GM18868 (cell line): ENCODE results near the gene ARHGEF4.

Experiments
- ATAC-seq: cut with Tn5 transposase; IDR thresholded peaks from one replicate; pipeline ENCODE4 v1.9.1; 2021; ENCODE audit warnings: mild to moderate bottlenecking, moderate library complexity; ENCODE audit not compliant: unreplicated experiment

The ARHGEF4 gene

GRCh38 chr2:131034122-131035051 is 197.7 kb downstream of the ARHGEF4 start:
- no peak for ATAC-seq

DNA sequence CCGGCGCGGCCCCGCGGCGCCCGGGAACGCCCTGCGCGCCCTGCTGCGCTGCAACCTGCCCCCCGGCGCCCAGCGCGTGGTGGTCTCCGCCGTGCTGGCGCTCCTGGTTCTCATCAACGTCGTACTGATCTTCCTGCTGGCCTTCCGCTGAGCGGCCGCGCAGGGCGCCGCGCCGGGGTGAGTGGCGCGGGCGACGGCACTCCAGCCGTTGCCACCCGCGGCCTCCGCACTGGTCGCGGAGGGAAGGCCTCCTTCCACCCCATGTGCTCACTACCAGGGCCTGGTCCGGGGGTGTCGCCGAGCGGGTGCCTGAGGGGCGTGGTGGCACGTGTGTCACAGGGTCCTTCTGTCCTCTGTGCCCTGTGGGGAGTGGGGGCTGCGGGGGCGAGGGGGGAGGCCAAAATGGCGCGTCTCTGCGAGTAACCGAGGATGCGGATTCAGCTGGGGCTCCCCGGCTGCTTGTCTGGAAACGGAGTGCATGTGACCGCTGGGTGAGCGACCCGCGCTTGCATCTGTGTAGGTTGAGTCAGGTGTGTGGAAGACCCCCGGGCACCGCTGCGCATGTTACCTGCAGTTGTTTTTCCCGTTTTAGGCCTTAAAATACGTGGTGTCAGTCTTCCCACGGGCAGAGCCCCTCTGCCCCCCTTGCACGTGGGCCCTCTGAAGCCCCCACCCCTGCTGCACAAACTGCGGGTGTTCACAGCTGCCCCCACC is 198.6 kb downstream of the ARHGEF4 start:
- no peak for ATAC-seq

- no peak for ATAC-seq
Measured at GRCh38 chr2:131035826-131036231, 199.1 kb downstream of the ARHGEF4 start.

GRCh38 chr2:131036269-131036668 is 199.6 kb downstream of the ARHGEF4 start:
- ATAC-seq = no peak

- no peak for ATAC-seq
Measured at GRCh38 chr2:131036696-131037397, 200.1 kb downstream of the ARHGEF4 start.

DNA sequence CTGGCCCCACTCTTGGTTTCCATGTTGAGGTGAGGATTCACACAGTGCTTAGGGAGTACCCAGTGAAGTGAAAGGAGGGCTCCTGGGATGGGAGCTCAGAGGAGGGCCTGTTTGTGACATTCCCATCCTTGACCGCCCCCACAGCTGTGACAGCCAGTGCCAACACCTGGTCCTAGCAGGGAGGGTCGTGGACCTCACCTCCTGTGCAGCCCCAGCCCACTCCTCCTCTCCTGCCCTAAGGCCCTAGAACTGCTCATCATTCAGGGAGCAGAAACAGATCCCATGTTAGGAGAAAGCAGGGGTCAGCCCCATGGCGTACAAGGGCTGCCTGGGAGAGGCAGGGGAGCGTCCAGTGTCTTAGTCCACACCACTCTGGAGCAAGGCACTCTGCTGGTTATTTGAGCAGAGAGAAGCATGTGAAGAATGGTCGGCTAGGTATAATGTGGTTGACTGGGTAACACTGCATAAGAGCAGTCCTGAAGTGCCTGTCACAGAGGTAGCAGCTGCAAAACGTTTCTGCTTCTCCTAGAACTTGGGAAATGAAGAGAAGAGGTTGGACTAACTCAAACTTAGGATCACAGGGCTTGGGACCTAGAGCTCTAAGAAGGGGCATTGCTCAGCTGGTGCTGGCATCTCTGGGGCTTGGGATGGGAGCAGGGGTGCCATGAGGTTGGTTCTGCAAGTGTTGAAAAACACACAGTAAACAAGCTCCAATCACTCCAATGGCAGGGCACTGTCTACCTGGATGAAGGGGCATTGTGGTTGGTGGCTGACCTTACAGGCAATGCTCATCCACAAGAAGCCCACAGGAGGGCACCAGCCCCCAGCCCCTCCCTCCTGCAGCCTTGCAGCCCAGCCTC is 200.9 kb downstream of the ARHGEF4 start:
- ATAC-seq = no peak

GRCh38 chr2:131038258-131039100 is 201.8 kb downstream of the ARHGEF4 start:
- no peak for ATAC-seq

DNA sequence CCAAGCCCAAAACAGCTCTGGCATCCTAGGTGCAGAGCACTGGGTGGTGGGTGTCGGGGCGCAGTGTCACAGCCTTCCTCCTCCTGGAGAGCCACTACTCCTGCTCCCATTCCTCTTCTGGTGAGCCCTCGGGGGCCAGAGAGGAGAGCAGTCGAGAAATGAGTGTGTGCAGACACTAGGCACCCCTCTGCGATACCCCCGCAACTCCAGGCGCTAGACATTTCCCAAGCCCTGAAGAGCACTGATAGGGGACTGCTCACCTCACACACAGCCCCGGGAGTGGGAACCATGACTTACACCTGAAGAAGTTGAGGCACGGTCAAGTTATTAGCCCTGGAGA is 202.4 kb downstream of the ARHGEF4 start:
- ATAC-seq = no peak

- no peak for ATAC-seq
Measured at GRCh38 chr2:131039535-131039907, 202.8 kb downstream of the ARHGEF4 start.

- ATAC-seq = no peak
Measured at GRCh38 chr2:131039908-131040660, 203.4 kb downstream of the ARHGEF4 start.

- ATAC-seq = no peak
Measured at GRCh38 chr2:131040661-131041401, 204.1 kb downstream of the ARHGEF4 start.

GRCh38 chr2:131041402-131042147 is 204.9 kb downstream of the ARHGEF4 start:
- no peak for ATAC-seq

- ATAC-seq = no peak
Measured at GRCh38 chr2:131042148-131042775, 205.5 kb downstream of the ARHGEF4 start.

- no peak for ATAC-seq
Measured at GRCh38 chr2:131043199-131044074, 206.7 kb downstream of the ARHGEF4 start.

- ATAC-seq = no peak
Measured at GRCh38 chr2:131044075-131044756, 207.5 kb downstream of the ARHGEF4 start.

GRCh38 chr2:131044757-131045150 is 208.0 kb downstream of the ARHGEF4 start:
- no peak for ATAC-seq
